ENCODE results near the gene KIF13A.
"Not testable (repeated sequence)": the region's sequence is repeated elsewhere in the genome, so short reads cannot be mapped to it uniquely, and the experiment has no call there.

Gene KIF13A

GRCh38 chr6:17790489-17790888 is 196.9 kb downstream of the KIF13A start:
- no peak for DNase-seq (ENCODE audit: low spot score)

- no peak for DNase-seq (ENCODE audit: low spot score)
Observed at GRCh38 chr6:17785094-17785787, 202.2 kb downstream of the KIF13A start.

GRCh38 chr6:17780061-17780460 is 207.4 kb downstream of the KIF13A start:
- DNase-seq (ENCODE audit: low spot score) = no peak

GRCh38 chr6:17771609-17772008 is 215.8 kb downstream of the KIF13A start:
- DNase-seq (ENCODE audit: low spot score) = no peak

DNA sequence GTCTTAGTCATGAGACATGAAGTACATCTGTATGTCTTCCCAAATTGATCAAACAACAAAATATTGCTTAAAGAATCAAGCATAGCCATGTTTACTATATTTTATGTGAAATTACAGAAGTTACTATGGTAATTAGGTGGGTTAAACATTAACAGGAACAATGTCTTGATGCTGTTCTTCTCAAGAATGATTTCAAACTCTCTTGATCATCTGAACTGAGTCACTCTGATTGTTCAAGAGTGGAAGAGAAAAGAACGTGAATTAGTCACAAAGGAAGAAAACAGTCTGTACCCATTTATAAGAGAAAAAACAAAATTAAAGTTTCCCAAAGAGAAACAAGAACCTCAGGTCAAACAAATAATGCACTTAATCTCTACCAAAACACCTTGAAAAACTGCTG is 218.6 kb downstream of the KIF13A start:
- no peak for DNase-seq (ENCODE audit: low spot score)

GRCh38 chr6:17768388-17768787 is 219.0 kb downstream of the KIF13A start:
- DNase-seq (ENCODE audit: low spot score) = no peak

DNA sequence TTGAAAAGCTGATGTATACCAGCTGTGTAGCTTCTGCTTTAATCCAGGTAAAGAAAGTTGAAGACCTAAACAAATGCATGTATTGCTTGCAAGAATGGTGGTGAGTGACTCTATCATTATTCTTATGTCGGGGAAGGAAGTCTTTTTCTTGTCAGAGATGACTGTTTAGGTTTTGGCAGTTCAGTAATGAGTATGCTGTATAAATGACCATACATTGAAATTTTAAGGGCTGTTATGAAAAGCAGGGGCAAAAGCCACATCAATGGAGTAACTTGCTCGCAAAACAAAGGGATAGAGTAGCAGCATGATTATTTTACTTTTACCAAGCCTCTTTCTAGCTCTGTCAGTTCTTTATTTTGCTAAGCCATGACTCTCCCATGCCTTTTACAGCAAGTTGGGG is 224.8 kb downstream of the KIF13A start:
- DNase-seq (ENCODE audit: low spot score) = no peak

DNA sequence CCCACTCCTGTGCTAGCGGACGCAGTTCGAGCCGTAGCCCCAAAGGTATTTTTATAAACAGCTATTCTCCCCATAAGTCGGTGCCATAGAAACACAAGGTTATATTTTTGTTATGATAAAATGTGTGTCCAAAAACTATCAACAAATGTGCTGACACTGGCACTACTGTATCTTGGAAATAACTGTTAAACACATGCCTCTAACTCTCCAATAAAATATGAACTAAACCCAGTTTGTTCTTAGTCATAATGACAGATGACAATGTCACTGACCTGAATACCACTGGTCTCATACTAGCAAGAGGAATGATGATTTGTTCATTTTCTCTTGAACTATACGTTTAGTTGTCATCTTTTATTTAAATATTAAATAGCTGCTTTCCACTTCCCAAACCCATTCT is 229.3 kb downstream of the KIF13A start:
- DNase-seq (ENCODE audit: low spot score) = no peak

GRCh38 chr6:17754254-17754653 is 233.2 kb downstream of the KIF13A start:
- no peak for DNase-seq (ENCODE audit: low spot score)

DNA sequence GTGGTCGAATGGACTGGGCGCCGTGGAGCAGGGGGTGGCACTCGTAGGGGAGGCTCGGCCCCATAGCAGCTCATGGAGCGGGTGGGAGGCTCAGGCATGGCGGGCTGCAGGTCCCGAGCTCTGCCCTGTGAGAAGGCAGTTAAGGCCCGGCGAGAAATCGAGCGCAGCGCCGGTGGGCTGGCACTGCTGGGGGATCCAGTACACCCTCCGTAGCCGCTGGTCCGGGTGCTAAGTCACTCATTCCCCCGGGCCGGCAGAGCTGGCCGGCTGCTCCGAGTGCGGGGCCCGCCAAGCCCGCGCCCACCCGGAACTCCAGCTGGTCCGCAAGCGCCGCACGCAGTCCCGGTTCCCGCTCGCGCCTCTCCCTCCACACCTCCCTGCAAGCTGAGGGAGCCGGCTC is 242.1 kb downstream of the KIF13A start:
- not testable (repeated sequence) for DNase-seq (ENCODE audit: low spot score)

GRCh38 chr6:17744757-17745308 is 242.6 kb downstream of the KIF13A start:
- not testable (repeated sequence) for DNase-seq (ENCODE audit: low spot score)

DNA sequence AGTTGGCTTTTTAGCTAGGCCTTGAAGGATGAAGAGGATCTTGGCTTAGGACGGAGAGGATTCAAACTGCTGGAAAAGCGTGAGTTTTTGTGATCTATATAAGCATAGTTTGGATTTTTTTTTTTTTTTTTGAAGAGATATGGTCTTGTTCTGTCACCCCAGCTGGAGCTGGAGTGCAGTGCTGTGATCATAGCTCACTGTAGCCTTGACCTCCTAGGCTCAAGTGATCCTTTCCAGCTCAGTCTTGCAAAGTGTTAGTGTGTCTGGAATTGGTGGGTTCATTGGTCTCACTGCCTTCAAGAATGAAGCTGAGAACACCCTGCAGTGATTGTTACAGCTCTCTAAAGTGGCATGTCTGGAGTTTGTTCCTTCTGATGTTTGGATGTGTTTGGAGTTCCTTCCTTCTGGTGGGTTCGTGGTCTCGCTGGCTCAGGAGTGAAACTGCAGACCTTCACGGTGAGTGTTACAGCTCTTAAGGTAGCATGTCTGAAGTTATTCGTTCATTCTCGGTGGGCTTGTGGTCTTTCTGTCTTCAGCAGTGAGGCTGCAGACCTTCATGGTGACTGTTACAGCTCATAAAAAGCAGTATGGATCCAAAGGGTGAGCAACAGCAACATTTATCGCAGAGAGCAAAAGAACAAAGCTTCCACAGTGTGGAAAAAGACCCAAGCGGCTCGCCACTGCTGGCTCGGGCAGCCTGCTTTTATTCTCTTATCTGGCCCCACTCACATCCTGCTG is 243.2 kb downstream of the KIF13A start:
- no peak for DNase-seq (ENCODE audit: low spot score)

- DNase-seq (ENCODE audit: low spot score) = no peak
Observed at GRCh38 chr6:17741507-17741906, 245.9 kb downstream of the KIF13A start.

DNA sequence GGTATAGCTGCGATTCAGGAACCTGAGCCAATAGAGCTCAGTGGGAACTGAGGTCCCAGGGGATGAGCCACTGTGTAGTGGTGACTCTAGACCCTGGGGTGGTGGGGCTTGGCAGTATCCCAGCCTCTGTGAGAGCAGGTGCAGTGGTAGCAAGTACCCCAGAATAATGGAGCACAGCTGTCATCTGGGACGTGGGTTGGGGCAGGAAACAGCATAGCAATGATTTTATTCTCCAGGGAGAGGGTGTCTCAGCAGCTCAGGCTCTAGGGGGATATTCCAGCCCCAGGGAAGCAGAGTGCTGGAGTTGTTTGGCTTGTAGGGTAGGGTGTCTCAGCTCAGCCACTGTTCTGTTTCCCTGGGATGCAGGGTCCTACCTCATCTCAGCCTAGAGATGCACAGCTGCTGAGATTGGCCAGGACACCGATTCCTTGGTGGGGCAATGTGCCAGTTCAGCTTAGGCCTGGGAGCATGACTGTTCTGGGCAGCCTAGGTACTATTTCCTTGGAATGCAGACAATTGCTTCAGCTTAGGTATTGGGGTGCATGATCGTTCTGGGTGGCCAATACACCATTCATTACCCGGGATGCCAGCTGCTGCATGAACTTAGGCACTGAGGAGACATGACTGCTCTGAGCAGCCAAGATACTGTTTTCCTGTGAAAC is 246.7 kb downstream of the KIF13A start:
- no peak for DNase-seq (ENCODE audit: low spot score)

GRCh38 chr6:17737704-17738252 is 249.7 kb downstream of the KIF13A start:
- DNase-seq (ENCODE audit: low spot score) = no peak

DNA sequence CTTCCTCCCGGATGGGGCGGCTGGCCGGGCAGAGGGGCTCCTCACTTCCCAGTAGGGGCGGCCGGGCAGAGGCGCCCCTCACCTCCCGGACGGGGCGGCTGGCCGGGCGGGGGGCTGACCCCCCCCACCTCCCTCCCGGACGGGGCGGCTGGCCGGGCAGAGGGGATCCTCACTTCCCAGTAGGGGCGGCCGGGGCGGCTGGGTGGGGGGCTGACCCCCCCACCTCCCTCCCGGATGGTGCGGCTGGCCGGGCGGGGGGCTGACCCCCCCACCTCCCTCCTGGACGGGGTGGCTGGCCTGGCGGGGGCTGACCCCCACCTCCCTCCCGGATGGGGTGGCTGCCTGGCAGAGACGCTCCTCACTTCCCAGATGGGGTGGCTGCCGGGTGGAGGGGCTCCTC is 252.1 kb downstream of the KIF13A start:
- DNase-seq (ENCODE audit: low spot score) = not testable (repeated sequence)

DNA sequence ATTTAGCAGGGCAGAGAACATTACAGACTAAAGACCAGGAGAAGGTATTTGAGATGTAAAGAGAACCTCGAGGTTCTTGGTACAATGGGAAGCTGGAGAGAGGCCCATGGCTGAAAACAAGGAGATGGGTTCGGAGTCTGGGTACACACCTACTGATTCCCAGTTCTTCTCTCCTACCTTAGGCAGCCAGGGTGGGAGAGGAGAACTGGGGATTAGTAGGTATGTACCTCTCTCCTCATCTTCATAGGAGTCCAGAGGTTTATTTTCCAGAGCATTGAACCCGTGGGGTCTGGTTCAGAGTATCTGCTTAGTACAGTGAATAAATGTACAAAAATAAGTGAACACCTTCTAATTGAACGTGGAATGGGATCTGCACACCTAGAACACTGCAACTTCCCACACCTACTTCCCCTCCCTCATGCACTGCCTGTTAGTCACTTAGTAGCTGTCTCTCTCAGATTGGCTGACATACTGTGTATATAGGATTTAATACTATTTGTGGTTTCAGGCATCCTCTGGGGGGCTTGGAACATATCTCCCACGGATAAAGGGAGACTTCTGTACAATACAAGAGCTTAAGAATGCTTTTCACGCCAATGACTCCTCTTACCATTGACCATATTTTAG is 257.2 kb downstream of the KIF13A start:
- DNase-seq (ENCODE audit: low spot score) = no peak

- no peak for DNase-seq (ENCODE audit: low spot score)
Observed at GRCh38 chr6:17729223-17730077, 258.0 kb downstream of the KIF13A start.

- no peak for DNase-seq (ENCODE audit: low spot score)
Observed at GRCh38 chr6:17728551-17729222, 258.7 kb downstream of the KIF13A start.

GRCh38 chr6:17725083-17725482 is 262.4 kb downstream of the KIF13A start:
- DNase-seq (ENCODE audit: low spot score) = no peak

- DNase-seq (ENCODE audit: low spot score) = no peak
Observed at GRCh38 chr6:17724341-17724740, 263.1 kb downstream of the KIF13A start.
